NB4 (cell line): ENCODE data around the gene EFNA3.

Experiments
- MYC ChIP-seq: IDR thresholded peaks from 2 replicates; pipeline ENCODE4 v1.6.1; 2011; ENCODE audit warnings: low read depth, low read length
- POLR2A ChIP-seq: IDR thresholded peaks from 2 replicates; pipeline ENCODE4 v1.6.1; 2011; ENCODE audit warnings: mild to moderate bottlenecking; ENCODE audit not compliant: insufficient read length; ENCODE audit errors: extremely low read depth
- TF ChIP-seq, protein P1 (sequence below): IDR thresholded peaks from one replicate; pipeline ENCODE4 v1.5.1; 2012; ENCODE audit warnings: low read depth, low read length

GRCh38 chr1:155071701-155072100 is 6.9 kb upstream of the EFNA3 start:
- TF ChIP-seq, protein P1, sequence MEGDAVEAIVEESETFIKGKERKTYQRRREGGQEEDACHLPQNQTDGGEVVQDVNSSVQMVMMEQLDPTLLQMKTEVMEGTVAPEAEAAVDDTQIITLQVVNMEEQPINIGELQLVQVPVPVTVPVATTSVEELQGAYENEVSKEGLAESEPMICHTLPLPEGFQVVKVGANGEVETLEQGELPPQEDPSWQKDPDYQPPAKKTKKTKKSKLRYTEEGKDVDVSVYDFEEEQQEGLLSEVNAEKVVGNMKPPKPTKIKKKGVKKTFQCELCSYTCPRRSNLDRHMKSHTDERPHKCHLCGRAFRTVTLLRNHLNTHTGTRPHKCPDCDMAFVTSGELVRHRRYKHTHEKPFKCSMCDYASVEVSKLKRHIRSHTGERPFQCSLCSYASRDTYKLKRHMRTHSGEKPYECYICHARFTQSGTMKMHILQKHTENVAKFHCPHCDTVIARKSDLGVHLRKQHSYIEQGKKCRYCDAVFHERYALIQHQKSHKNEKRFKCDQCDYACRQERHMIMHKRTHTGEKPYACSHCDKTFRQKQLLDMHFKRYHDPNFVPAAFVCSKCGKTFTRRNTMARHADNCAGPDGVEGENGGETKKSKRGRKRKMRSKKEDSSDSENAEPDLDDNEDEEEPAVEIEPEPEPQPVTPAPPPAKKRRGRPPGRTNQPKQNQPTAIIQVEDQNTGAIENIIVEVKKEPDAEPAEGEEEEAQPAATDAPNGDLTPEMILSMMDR: no peak
- no peak for TF ChIP-seq POLR2A
- TF ChIP-seq MYC: no peak
